H1 (cell line): Measurements from ENCODE around the gene GPC3.

Source experiments
- CBX5 ChIP-seq: fragments of 300-800, 300-1000 bp; sonication (generic); IDR thresholded peaks from 2 replicates; pipeline ENCODE4 v1.7.1; 2016; ENCODE audit warnings: antibody characterized with exemption, low read length, low read depth
- CEBPB ChIP-seq: IDR thresholded peaks from 2 replicates; pipeline ENCODE4 v1.6.1; 2012; ENCODE audit warnings: low read depth, low read length
- EZH2 ChIP-seq: fragments of 200-600 bp; sonication (generic); IDR thresholded peaks from 2 replicates; pipeline ENCODE4 v1.7.1; 2012; ENCODE audit warnings: low read depth, mild to moderate bottlenecking, moderate library complexity, low read length, inconsistent platforms; ENCODE audit not compliant: severe bottlenecking
- NANOG ChIP-seq: IDR thresholded peaks from 2 replicates; pipeline ENCODE4 v1.6.1; 2011; ENCODE audit warnings: low read length, low read depth, mild to moderate bottlenecking, inconsistent platforms; ENCODE audit not compliant: insufficient read depth, poor library complexity, severe bottlenecking
- POLR2A ChIP-seq, 2 experiments: IDR thresholded peaks; 1 replicate in 1 of 2; 2 replicates in 1 of 2; pipeline ENCODE4 v1.6.1; 2011; ENCODE audit warnings: low read depth in 2 of 2, low read length in 2 of 2, mild to moderate bottlenecking in 2 of 2; ENCODE audit errors: control extremely low read depth in 1 of 2
- POLR2AphosphoS5 ChIP-seq: IDR thresholded peaks from 2 replicates; pipeline ENCODE4 v1.6.1; 2011; ENCODE audit warnings: low read depth, low read length
- SUZ12 ChIP-seq: fragments of 200-600 bp; sonication (generic); IDR thresholded peaks from 2 replicates; pipeline ENCODE4 v1.6.1; 2012; ENCODE audit warnings: mild to moderate bottlenecking, inconsistent platforms, low read length, moderate library complexity, mixed read lengths
- TAF1 ChIP-seq: IDR thresholded peaks from 2 replicates; pipeline ENCODE4 v1.6.1; 2011; ENCODE audit warnings: mild to moderate bottlenecking, low read depth, low read length
- TF ChIP-seq, protein P1 (sequence below), 3 experiments: IDR thresholded peaks; 1 replicate in 2 of 3; 2 replicates in 1 of 3; pipeline versions ENCODE4 v1.5.1 to v1.6.1; 2011; ENCODE audit warnings: low read length in 3 of 3, mild to moderate bottlenecking in 3 of 3, inconsistent platforms in 2 of 3, low read depth in 1 of 3, moderate library complexity in 1 of 3; ENCODE audit not compliant: insufficient read depth in 1 of 3; ENCODE audit errors: control extremely low read depth in 1 of 3
- TF ChIP-seq, protein P2 (sequence below): IDR thresholded peaks from 2 replicates; pipeline ENCODE4 v1.6.1; 2012; ENCODE audit warnings: inconsistent platforms

DNA sequence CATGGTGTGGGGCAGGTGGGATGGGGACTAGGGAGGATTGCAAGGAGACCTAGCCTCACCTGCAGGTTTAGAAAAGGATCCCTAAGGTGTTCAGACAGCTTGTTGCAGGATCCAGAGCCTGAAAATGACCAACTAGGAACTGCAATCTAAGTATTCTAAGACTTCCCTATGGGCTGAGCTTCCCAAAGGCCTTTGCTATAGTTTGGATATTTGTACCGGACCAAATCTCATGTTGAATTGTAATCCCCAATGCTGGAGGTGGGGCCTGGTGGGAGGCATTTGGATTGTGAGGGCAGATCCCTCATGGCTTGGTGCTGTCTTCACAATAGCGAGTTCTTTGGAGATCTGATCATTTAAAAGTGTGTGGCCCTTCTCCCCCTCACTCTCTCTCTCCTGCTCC lies 52.1 kb downstream of the GPC3 start:
- TF ChIP-seq TAF1, result no peak
- TF ChIP-seq NANOG, result no peak
- TF ChIP-seq, protein P1, sequence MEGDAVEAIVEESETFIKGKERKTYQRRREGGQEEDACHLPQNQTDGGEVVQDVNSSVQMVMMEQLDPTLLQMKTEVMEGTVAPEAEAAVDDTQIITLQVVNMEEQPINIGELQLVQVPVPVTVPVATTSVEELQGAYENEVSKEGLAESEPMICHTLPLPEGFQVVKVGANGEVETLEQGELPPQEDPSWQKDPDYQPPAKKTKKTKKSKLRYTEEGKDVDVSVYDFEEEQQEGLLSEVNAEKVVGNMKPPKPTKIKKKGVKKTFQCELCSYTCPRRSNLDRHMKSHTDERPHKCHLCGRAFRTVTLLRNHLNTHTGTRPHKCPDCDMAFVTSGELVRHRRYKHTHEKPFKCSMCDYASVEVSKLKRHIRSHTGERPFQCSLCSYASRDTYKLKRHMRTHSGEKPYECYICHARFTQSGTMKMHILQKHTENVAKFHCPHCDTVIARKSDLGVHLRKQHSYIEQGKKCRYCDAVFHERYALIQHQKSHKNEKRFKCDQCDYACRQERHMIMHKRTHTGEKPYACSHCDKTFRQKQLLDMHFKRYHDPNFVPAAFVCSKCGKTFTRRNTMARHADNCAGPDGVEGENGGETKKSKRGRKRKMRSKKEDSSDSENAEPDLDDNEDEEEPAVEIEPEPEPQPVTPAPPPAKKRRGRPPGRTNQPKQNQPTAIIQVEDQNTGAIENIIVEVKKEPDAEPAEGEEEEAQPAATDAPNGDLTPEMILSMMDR (IDR thresholded peaks at IDR 0.05; ENCODE audit: control extremely low read depth in 1 of 3, insufficient read depth in 1 of 3, low read depth in 1 of 3, low read length in 3 of 3), result no peak
- no peak for TF ChIP-seq POLR2AphosphoS5
- no peak for TF ChIP-seq CBX5
- TF ChIP-seq POLR2A (IDR thresholded peaks at IDR 0.05; ENCODE audit: control extremely low read depth in 1 of 2, low read depth in 2 of 2, low read length in 2 of 2), result no peak
- no peak for TF ChIP-seq SUZ12
- TF ChIP-seq EZH2, result no peak
- TF ChIP-seq, protein P2, sequence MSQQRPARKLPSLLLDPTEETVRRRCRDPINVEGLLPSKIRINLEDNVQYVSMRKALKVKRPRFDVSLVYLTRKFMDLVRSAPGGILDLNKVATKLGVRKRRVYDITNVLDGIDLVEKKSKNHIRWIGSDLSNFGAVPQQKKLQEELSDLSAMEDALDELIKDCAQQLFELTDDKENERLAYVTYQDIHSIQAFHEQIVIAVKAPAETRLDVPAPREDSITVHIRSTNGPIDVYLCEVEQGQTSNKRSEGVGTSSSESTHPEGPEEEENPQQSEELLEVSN, result no peak
- TF ChIP-seq CEBPB, result no peak
